HepG2 (cell line): ENCODE measurements around the gene BCCIP. TPM values are rescaled to one million over a fixed set of nuclear protein-coding genes. Genes with fewer than 3 reads are reported as not detected.

ENCODE experiments used
- AGO1 ChIP-seq: fragments of 200-400 bp; formaldehyde crosslinking; IDR thresholded peaks from 2 replicates; pipeline ENCODE4 v1.6.1; 2017; ENCODE audit warnings: mild to moderate bottlenecking, low read depth, low read length, moderate library complexity; ENCODE audit not compliant: poor library complexity, severe bottlenecking
- CSRNP2 ChIP-seq: sonication (generic); formaldehyde crosslinking; conservative IDR thresholded peaks from 2 replicates; pipeline ENCODE4 v1.8.0; 2022; ENCODE audit warnings: low read depth, missing genetic modification reagents
- FOXO4 ChIP-seq: sonication (generic); formaldehyde crosslinking; conservative IDR thresholded peaks from 2 replicates; pipeline ENCODE4 v1.8.1; 2023; ENCODE audit warnings: missing genetic modification reagents
- HIVEP1 ChIP-seq: sonication (generic); formaldehyde crosslinking; IDR thresholded peaks from 2 replicates; pipeline ENCODE4 v1.4.0; 2020; ENCODE audit warnings: mild to moderate bottlenecking, missing genetic modification reagents
- MAX ChIP-seq: IDR thresholded peaks from 2 replicates; pipeline ENCODE4 v1.6.1; 2012; ENCODE audit warnings: inconsistent platforms
- MXD4 ChIP-seq: IDR thresholded peaks from 2 replicates; pipeline ENCODE4 v1.6.1; 2016; ENCODE audit warnings: mild to moderate bottlenecking, missing biosample characterization, missing genetic modification reagents
- NFE2L1 ChIP-seq: sonication (generic); formaldehyde crosslinking; IDR thresholded peaks from 2 replicates; pipeline ENCODE4 v1.4.0; 2020; ENCODE audit warnings: missing genetic modification reagents, mild to moderate bottlenecking, borderline replicate concordance
- NFKBIZ ChIP-seq: IDR thresholded peaks from 2 replicates; pipeline ENCODE4 v1.6.1; 2018; ENCODE audit warnings: missing genetic modification reagents, missing compliant biosample characterization
- RFX5 ChIP-seq: IDR thresholded peaks from 2 replicates; pipeline ENCODE4 v1.6.1; 2011; ENCODE audit warnings: low read depth, low read length, improper control_type of control experiment
- SALL1 ChIP-seq: sonication (generic); formaldehyde crosslinking; IDR thresholded peaks from 2 replicates; pipeline ENCODE4 v1.8.0; 2022; ENCODE audit warnings: mild to moderate bottlenecking, missing genetic modification reagents
- SP4 ChIP-seq: sonication (generic); formaldehyde crosslinking; IDR thresholded peaks from 2 replicates; pipeline ENCODE4 v1.8.1; 2023; ENCODE audit warnings: mild to moderate bottlenecking, missing genetic modification reagents
- U2AF1 ChIP-seq: fragments of 200-400 bp; formaldehyde crosslinking; optimal IDR thresholded peaks from 2 replicates; pipeline ENCODE3; 2017; ENCODE audit warnings: mild to moderate bottlenecking, low read depth, low read length
- ZBTB2 ChIP-seq: sonication (generic); formaldehyde crosslinking; IDR thresholded peaks from 2 replicates; pipeline ENCODE4 v1.8.0; 2022; ENCODE audit warnings: low read depth, missing genetic modification reagents
- ZKSCAN8 ChIP-seq: IDR thresholded peaks from 2 replicates; pipeline ENCODE4 v1.6.1; 2016; ENCODE audit warnings: borderline replicate concordance, missing genetic modification reagents, missing compliant biosample characterization
- ZNF367 ChIP-seq: sonication (generic); formaldehyde crosslinking; IDR thresholded peaks from 2 replicates; pipeline ENCODE4 v1.4.0; 2020; ENCODE audit warnings: missing genetic modification reagents, borderline replicate concordance
- ZNF678 ChIP-seq: sonication (generic); formaldehyde crosslinking; IDR thresholded peaks from 2 replicates; pipeline ENCODE4 v1.4.0; 2020; ENCODE audit warnings: mild to moderate bottlenecking, missing genetic modification reagents
- ZNF850 ChIP-seq: sonication (generic); formaldehyde crosslinking; conservative IDR thresholded peaks from 2 replicates; pipeline ENCODE4 v1.9.0; 2021; ENCODE audit warnings: mild to moderate bottlenecking, missing genetic modification reagents
- polyA plus RNA-seq, 8 experiments: library from polyadenylated mRNA; depleted of rRNA in 3 of 8; stranded (reverse) in 7 of 8; unstranded in 1 of 8; fragments of >200 nt; fragmentation: Illumina TruSeq in 4 of 8; extraction: Trizol in 4 of 8; gene quantifications; 2 replicates each; pipeline versions ENCODE4 v1.2.1 to v1.2.3, GENCODE V29; 2011 to 2016; ENCODE audit warnings: low read depth in 4 of 8, missing spikeins in 1 of 8, mixed read lengths in 1 of 8; ENCODE audit not compliant: insufficient read depth in 1 of 8
- total RNA-seq, 5 experiments: library from RNA; depleted of rRNA; stranded (reverse); fragments of >200 nt; fragmentation: Illumina TruSeq; extraction: Trizol; gene quantifications; 2 replicates each; pipeline ENCODE4 v1.2.3, GENCODE V29; 2016; ENCODE audit warnings: low read depth in 1 of 5
- TF ChIP-seq, protein P1 (sequence below): sonication (generic); formaldehyde crosslinking; IDR thresholded peaks from 2 replicates; pipeline ENCODE4 v1.5.1; 2020; ENCODE audit warnings: mild to moderate bottlenecking, moderate library complexity, missing genetic modification reagents
- TF ChIP-seq, protein P2 (sequence below): sonication (generic); formaldehyde crosslinking; IDR thresholded peaks from 2 replicates; pipeline ENCODE4 v1.8.1; 2023; ENCODE audit warnings: missing genetic modification reagents, mild to moderate bottlenecking, borderline replicate concordance
- TF ChIP-seq, protein P3 (sequence below): sonication (generic); formaldehyde crosslinking; IDR thresholded peaks from 2 replicates; pipeline ENCODE4 v1.5.1; 2020; ENCODE audit warnings: missing genetic modification reagents, mild to moderate bottlenecking, borderline replicate concordance

BCCIP gene
- total and polyA plus RNA-seq, 2 of the 13 experiments (the other 11 are each of a cell fraction or from before 2014, with no cell fraction given) = 37.0 to 132 TPM

DNA sequence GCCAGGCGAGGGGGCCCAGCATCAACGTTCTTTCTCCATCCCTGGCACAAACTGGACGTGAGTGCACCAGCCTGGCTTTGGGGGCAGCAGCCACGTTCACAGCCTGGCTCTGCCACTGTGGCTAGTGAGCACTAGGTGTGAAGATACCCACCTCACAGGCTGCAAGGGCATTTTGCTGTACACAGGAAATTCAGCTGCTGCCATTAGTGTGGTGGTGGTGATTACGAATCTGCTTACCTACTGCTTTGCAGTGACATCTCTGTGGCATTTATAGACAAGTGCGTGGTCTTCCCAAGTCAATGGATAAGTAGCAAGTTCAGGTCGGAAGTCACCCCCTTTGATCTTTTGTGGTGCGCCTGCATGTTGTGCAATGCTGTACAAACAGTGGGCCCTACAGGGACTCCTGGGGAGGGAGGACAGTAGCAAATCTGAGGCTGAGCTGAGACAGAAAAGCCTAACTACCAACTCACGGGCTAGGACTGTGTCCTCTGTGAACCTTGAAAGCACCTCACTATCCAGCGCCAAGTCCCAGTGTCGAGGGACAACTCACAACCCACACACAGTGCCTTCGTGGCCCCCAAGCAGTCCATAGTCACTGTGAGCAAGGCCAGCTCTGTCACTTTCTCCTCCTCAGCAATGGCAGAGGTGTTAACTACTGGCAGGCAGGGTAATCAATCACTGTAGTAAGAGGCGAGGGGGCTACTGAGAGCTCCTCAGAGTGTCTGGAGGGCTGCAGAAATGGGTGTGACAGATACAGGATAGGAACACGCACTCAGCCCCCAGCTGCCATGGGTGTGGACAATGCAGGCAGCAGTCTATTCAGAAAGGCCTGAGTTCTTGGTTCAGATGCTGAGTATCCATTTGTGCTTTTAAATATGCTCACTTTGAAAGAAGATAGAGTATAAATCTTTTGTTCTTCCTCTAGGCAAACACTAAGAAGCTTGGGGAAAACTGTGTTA lies 30.7 kb upstream of the BCCIP start (continued):
- TF ChIP-seq CSRNP2 (no peak), MAX (peak; percentile 75), U2AF1 (no peak), FOXO4 (CRISPR knock-in tag) (no peak), ZKSCAN8 (CRISPR knock-in tag) (peak; percentile 89; the same call in 1 of the 2 replicates), ZNF850 (CRISPR knock-in tag) (no peak), RFX5 (no peak), SALL1 (peak; percentile 95), SP4 (CRISPR knock-in tag) (peak; percentile 78), NFE2L1 (CRISPR knock-in tag) (no peak), ZBTB2 (CRISPR knock-in tag) (no peak), MXD4 (CRISPR knock-in tag) (peak; percentile 63; the same call in 1 of the 2 replicates), HIVEP1 (CRISPR knock-in tag) (0 out of 2 replicates have a peak, but pooled peaks have one; percentile 80), AGO1 (no peak), ZNF367 (no peak), NFKBIZ (peak; percentile 68; the same call in 1 of the 2 replicates), ZNF678 (CRISPR knock-in tag) (no peak)
- TF ChIP-seq, protein P1, sequence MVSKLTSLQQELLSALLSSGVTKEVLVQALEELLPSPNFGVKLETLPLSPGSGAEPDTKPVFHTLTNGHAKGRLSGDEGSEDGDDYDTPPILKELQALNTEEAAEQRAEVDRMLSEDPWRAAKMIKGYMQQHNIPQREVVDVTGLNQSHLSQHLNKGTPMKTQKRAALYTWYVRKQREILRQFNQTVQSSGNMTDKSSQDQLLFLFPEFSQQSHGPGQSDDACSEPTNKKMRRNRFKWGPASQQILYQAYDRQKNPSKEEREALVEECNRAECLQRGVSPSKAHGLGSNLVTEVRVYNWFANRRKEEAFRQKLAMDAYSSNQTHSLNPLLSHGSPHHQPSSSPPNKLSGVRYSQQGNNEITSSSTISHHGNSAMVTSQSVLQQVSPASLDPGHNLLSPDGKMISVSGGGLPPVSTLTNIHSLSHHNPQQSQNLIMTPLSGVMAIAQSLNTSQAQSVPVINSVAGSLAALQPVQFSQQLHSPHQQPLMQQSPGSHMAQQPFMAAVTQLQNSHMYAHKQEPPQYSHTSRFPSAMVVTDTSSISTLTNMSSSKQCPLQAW (CRISPR knock-in tag) = peak; percentile 87
- TF ChIP-seq, protein P2, sequence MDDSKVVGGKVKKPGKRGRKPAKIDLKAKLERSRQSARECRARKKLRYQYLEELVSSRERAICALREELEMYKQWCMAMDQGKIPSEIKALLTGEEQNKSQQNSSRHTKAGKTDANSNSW (CRISPR knock-in tag) = no peak
- TF ChIP-seq, protein P3, sequence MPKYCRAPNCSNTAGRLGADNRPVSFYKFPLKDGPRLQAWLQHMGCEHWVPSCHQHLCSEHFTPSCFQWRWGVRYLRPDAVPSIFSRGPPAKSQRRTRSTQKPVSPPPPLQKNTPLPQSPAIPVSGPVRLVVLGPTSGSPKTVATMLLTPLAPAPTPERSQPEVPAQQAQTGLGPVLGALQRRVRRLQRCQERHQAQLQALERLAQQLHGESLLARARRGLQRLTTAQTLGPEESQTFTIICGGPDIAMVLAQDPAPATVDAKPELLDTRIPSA (CRISPR knock-in tag) = no peak
